ENCODE measurements around the gene SHROOM3. TPM values are rescaled to one million over a fixed set of nuclear protein-coding genes. Genes with fewer than 3 reads are reported as not detected.

The SHROOM3 gene
- total and polyA plus RNA-seq, 2 donors (not counting 3 experiments of a cell fraction or from before 2014, with no cell fraction given) = 2.7 to 6.7 TPM

- Histone ChIP-seq H3K79me2 (ENCODE audit: control insufficient read depth, insufficient read depth, low read length) (no peaks in the 10 kb centered on the region), H3K4me3 (replicated peaks in 1 of 3; ENCODE audit: insufficient read depth in 1 of 3, low read depth in 1 of 3, low read length in 3 of 3) (no peak overlapping the region), H3K9me1 (replicated peaks; ENCODE audit: control insufficient read depth, extremely low read depth, insufficient read depth, low read length) (no peaks in the 10 kb centered on the region), H3K4me2 (ENCODE audit: insufficient read depth, low read length) (no peak overlapping the region), H3K9ac (replicated peaks; ENCODE audit: extremely low read depth, insufficient read depth, low read length) (no peak overlapping the region), H3K27me3 (ENCODE audit: control insufficient read depth in 2 of 2, insufficient read depth in 2 of 2, low read length in 2 of 2) (no peaks in the 10 kb centered on the region), H3K36me3 (ENCODE audit: control insufficient read depth in 2 of 2, extremely low read depth in 1 of 2, insufficient read depth in 2 of 2, low read length in 2 of 2) (no peaks in the 10 kb centered on the region), H2AFZ (ENCODE audit: low read depth, low read length) (no peak overlapping the region), H3K9me3 (replicated peaks; ENCODE audit: control insufficient read depth, insufficient read depth, low read length) (no peaks in the 10 kb centered on the region), H3K27ac (ENCODE audit: insufficient read depth, low read depth, low read length) (no peak overlapping the region), H3K4me1 (ENCODE audit: control insufficient read depth, extremely low read depth, insufficient read depth, low read length) (peaks cover 19% of the 10 kb centered on the region), H4K20me1 (replicated peaks; ENCODE audit: control insufficient read depth, extremely low read depth, insufficient read depth, low read length) (no peaks in the 10 kb centered on the region)
- intact Hi-C loops (cut with micrococcal nuclease) = loop anchor here (1.0 kb wide), 2 partner anchors 147 to 182 kb away; partner anchors contain the start of gene SEPTIN11
- no TSS peak for BruUV-seq (replicated peaks)
- dilution Hi-C loops (cut with MboI; ENCODE audit: extremely low pct_ligation_motif_present, low sequenced_read_pairs) = no loop called here
- ChIA-PET CTCF (interaction anchor here (0.6 to 1.4 kb wide), 5 partner anchors 10 to 54 kb away, joined by 3 read pairs; no protein-coding TSS in a partner anchor), POLR2A (no interaction called here)
- TF ChIP-seq JUN (IDR thresholded peaks at IDR 0.05; ENCODE audit: borderline replicate concordance, insufficient read depth, insufficient read length, low read depth) (no peak), CTCF (IDR thresholded peaks at IDR 0.05; ENCODE audit: extremely low read depth in 1 of 2, insufficient read depth in 1 of 2, low read depth in 1 of 2, low read length in 2 of 2) (no peak), MYC (IDR thresholded peaks at IDR 0.05; ENCODE audit: low read depth, low read length) (no peak), EZH2 (IDR thresholded peaks at IDR 0.05; ENCODE audit: borderline replicate concordance, low read depth, low read length, severe bottlenecking) (no peak), GATA2 (IDR thresholded peaks at IDR 0.05; ENCODE audit: insufficient read depth, insufficient read length, low read depth, low read length) (no peak), MAX (IDR thresholded peaks at IDR 0.05; ENCODE audit: insufficient read depth, insufficient read length) (no peak), POLR2AphosphoS5 (IDR thresholded peaks at IDR 0.05; ENCODE audit: insufficient read depth, low read depth, low read length) (no peak), FOS (IDR thresholded peaks at IDR 0.05; ENCODE audit: borderline replicate concordance, insufficient read depth, low read length) (no peak), POLR2A (IDR thresholded peaks at IDR 0.05; ENCODE audit: low read depth, low read length) (no peak)
- FAIRE-seq = no peak
- DNase-seq (ENCODE audit: low read depth, low spot score) = no peak
These were observed 367.4 kb downstream of the SHROOM3 start for GRCh38 chr4:76802236-76803021.

All from endothelial cell of umbilical vein (primary cell).